Spleen (tissue), 7 donors: ENCODE measurements around the gene AFAP1.

Experiments used
- POLR2A ChIP-seq, 3 donors: fragments of 450-650 bp; IDR thresholded peaks; one replicate each; pipeline ENCODE4 v1.5.1; 2017; ENCODE audit warnings: antibody characterized with exemption in 3 of 3, mild to moderate bottlenecking in 1 of 3
- POLR2AphosphoS5 ChIP-seq, 3 donors: sonication (generic); formaldehyde crosslinking; IDR thresholded peaks; one replicate each; pipeline ENCODE4 v1.5.1; 2017; ENCODE audit warnings: antibody characterized with exemption in 3 of 3
- TF ChIP-seq, protein P1 (sequence below), 11 experiments: fragments of 200-600 bp in 7 of 11; fragments of 450-650 bp in 4 of 11; sonication (generic) in 4 of 11; IDR thresholded peaks in 8 of 11; conservative IDR thresholded peaks in 3 of 11; 1 replicate in 7 of 11; 2 replicates in 4 of 11; pipeline versions ENCODE4 v1.4.0 to v1.8.0; 2016 to 2021; ENCODE audit warnings: antibody characterized with exemption in 11 of 11, inconsistent platforms in 4 of 11, mild to moderate bottlenecking in 1 of 11
- donor health status: DM: no; HTN: no; CAD: no; lungs with moderate emphysema.
- donor health status: DM: no; HTN: no; CAD: no.
- donor health status: DM: no; HTN: no; CAD: no.

DNA sequence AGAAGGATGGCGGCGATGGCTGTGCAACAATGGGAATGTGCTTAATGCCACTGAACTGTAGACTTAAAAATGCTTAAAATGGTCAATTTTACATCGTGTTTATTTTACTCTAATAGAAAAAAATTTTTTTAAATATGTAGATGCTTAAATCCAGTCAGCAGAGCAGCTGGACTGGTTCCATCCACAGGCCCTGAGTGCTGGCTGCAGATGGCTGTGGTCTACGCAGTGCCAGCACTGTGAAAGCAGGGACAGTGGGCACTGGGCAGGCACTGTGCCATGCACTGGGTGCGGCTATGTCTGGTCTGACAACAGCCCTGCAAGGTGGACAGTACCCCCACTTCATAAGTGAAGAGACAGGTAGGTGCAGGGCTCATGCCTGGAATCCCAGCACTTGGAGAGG is 175.2 kb downstream of the AFAP1 start:
- TF ChIP-seq, protein P1, sequence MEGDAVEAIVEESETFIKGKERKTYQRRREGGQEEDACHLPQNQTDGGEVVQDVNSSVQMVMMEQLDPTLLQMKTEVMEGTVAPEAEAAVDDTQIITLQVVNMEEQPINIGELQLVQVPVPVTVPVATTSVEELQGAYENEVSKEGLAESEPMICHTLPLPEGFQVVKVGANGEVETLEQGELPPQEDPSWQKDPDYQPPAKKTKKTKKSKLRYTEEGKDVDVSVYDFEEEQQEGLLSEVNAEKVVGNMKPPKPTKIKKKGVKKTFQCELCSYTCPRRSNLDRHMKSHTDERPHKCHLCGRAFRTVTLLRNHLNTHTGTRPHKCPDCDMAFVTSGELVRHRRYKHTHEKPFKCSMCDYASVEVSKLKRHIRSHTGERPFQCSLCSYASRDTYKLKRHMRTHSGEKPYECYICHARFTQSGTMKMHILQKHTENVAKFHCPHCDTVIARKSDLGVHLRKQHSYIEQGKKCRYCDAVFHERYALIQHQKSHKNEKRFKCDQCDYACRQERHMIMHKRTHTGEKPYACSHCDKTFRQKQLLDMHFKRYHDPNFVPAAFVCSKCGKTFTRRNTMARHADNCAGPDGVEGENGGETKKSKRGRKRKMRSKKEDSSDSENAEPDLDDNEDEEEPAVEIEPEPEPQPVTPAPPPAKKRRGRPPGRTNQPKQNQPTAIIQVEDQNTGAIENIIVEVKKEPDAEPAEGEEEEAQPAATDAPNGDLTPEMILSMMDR (IDR thresholded peaks at IDR 0.05 in 8 of 11, conservative IDR thresholded peaks at IDR 0.05 in 3 of 11): no peak
- TF ChIP-seq POLR2AphosphoS5 (IDR thresholded peaks at IDR 0.05) (no peak), POLR2A (IDR thresholded peaks at IDR 0.05) (no peak)
